Endothelial cell of umbilical vein (primary cell): ENCODE data around the gene CHSY1. TPM values are rescaled to one million over a fixed set of nuclear protein-coding genes. Genes with fewer than 3 reads are reported as not detected.

Source experiments
- BruUV-seq: library from RNA; stranded (reverse); fragments of 400-500 nt; replicated peaks from 2 replicates; lab custom pipeline; 2021; lab: Mats Ljungman, UMichigan
- CTCF ChIA-PET: fragments of 300-600, 350-600 bp; sonication (Branson Sonifier 250); formaldehyde crosslinking; loops from one replicate; lab custom pipeline; 2021; ENCODE audit warnings: antibody characterized with exemption, inconsistent platforms; lab: Charles Lee
- POLR2A ChIA-PET: fragments of 300-600, 350-600 bp; sonication (Branson Sonifier 250); formaldehyde crosslinking; loops from one replicate; lab custom pipeline; 2021; ENCODE audit warnings: antibody characterized with exemption, inconsistent platforms; lab: Charles Lee
- DNase-seq: peaks from one replicate; pipeline ENCODE4 v3.0.0-alpha.2; 2011; ENCODE audit warnings: low read depth, low spot score
- FAIRE-seq: peaks from 2 replicates; lab custom pipeline; 2011; peaks lifted over from hg19 to GRCh38; lab: Jason Lieb, UNC
- H2AFZ ChIP-seq: 2 replicates; pipeline ENCODE4 v1.6.0; 2012; ENCODE audit warnings: low read depth, low read length, control low read depth, inconsistent platforms
- H3K27ac ChIP-seq: 2 replicates; pipeline ENCODE4 v1.5.1; 2011; ENCODE audit warnings: low read depth, mild to moderate bottlenecking, control low read depth, low read length, moderate library complexity; ENCODE audit not compliant: insufficient read depth
- H3K27me3 ChIP-seq, 2 experiments: 2 replicates each; pipeline versions ENCODE4 v1.6.0 to v1.6.1; 2011; ENCODE audit warnings: low read length in 2 of 2, mixed read lengths in 1 of 2; ENCODE audit not compliant: control insufficient read depth in 2 of 2, insufficient read depth in 2 of 2
- H3K36me3 ChIP-seq, 2 experiments: 2 replicates in 1 of 2; 3 replicates in 1 of 2; pipeline ENCODE4 v1.5.1; 2011; ENCODE audit warnings: low read length in 2 of 2, mild to moderate bottlenecking in 1 of 2, moderate library complexity in 1 of 2; ENCODE audit not compliant: control insufficient read depth in 2 of 2, insufficient read depth in 2 of 2; ENCODE audit errors: extremely low read depth in 1 of 2
- H3K4me1 ChIP-seq: 3 replicates; pipeline ENCODE4 v1.5.1; 2011; ENCODE audit warnings: mild to moderate bottlenecking, low read length; ENCODE audit not compliant: control insufficient read depth, insufficient read depth; ENCODE audit errors: extremely low read depth
- H3K4me2 ChIP-seq: 2 replicates; pipeline ENCODE4 v1.6.1; 2011; ENCODE audit warnings: low read length, control low read depth, mixed read lengths; ENCODE audit not compliant: insufficient read depth
- H3K4me3 ChIP-seq, 3 experiments: fragments of 200-600 bp in 1 of 3; sonication (generic), shearing (Covaris generic) in 1 of 3; replicated peaks in 1 of 3; 2 replicates each; pipeline ENCODE4 v1.5.1; 2011 to 2016; ENCODE audit warnings: control low read depth in 3 of 3, low read length in 3 of 3, mild to moderate bottlenecking in 2 of 3, inconsistent platforms in 1 of 3, low read depth in 1 of 3, moderate library complexity in 1 of 3; ENCODE audit not compliant: insufficient read depth in 1 of 3
- H3K79me2 ChIP-seq: 2 replicates; pipeline ENCODE4 v1.6.0; 2012; ENCODE audit warnings: low read length, inconsistent platforms; ENCODE audit not compliant: control insufficient read depth, insufficient read depth
- H3K9ac ChIP-seq: replicated peaks from 2 replicates; pipeline ENCODE3; 2011; ENCODE audit warnings: low read length, control low read depth; ENCODE audit not compliant: insufficient read depth; ENCODE audit errors: extremely low read depth
- H3K9me1 ChIP-seq: replicated peaks from 3 replicates; pipeline ENCODE4 v1.6.0; 2011; ENCODE audit warnings: mild to moderate bottlenecking, low read length; ENCODE audit not compliant: control insufficient read depth, insufficient read depth; ENCODE audit errors: extremely low read depth
- H3K9me3 ChIP-seq: replicated peaks from 2 replicates; pipeline ENCODE4 v1.5.1; 2012; ENCODE audit warnings: low read length, inconsistent platforms; ENCODE audit not compliant: control insufficient read depth, insufficient read depth
- H4K20me1 ChIP-seq: replicated peaks from 2 replicates; pipeline ENCODE3; 2011; ENCODE audit warnings: mild to moderate bottlenecking, low read length; ENCODE audit not compliant: control insufficient read depth, insufficient read depth; ENCODE audit errors: extremely low read depth
- EZH2 ChIP-seq: IDR thresholded peaks from 2 replicates; pipeline ENCODE4 v1.6.1; 2012; ENCODE audit warnings: borderline replicate concordance, low read depth, mild to moderate bottlenecking, moderate library complexity, low read length, inconsistent platforms; ENCODE audit not compliant: severe bottlenecking
- FOS ChIP-seq: IDR thresholded peaks from 2 replicates; pipeline ENCODE4 v1.6.1; 2011; ENCODE audit warnings: mild to moderate bottlenecking, low read length, moderate library complexity, borderline replicate concordance; ENCODE audit not compliant: insufficient read depth
- GATA2 ChIP-seq: IDR thresholded peaks from 2 replicates; pipeline ENCODE4 v1.7.0; 2011; ENCODE audit warnings: low read depth, mild to moderate bottlenecking, moderate library complexity, mixed read lengths, low read length; ENCODE audit not compliant: insufficient read length, insufficient read depth
- JUN ChIP-seq: IDR thresholded peaks from 2 replicates; pipeline ENCODE4 v1.6.1; 2011; ENCODE audit warnings: borderline replicate concordance, low read depth; ENCODE audit not compliant: insufficient read length, insufficient read depth
- MYC ChIP-seq: IDR thresholded peaks from one replicate; pipeline ENCODE4 v1.6.1; 2011; ENCODE audit warnings: mild to moderate bottlenecking, low read depth, low read length
- POLR2A ChIP-seq: IDR thresholded peaks from 2 replicates; pipeline ENCODE4 v1.6.1; 2012; ENCODE audit warnings: low read depth, mild to moderate bottlenecking, control low read depth, low read length
- POLR2AphosphoS5 ChIP-seq: IDR thresholded peaks from 2 replicates; pipeline ENCODE4 v1.6.1; 2012; ENCODE audit warnings: low read depth, mild to moderate bottlenecking, control low read depth, low read length, moderate library complexity; ENCODE audit not compliant: insufficient read depth
- dilution Hi-C: fragments of 300-500 bp; cut with MboI; formaldehyde crosslinking; loops from one replicate; pipeline ENCODE4 v1.15.0; 2019; ENCODE audit warnings: low sequenced_read_pairs; ENCODE audit not compliant: extremely low pct_ligation_motif_present
- intact Hi-C: fragments of 100-400 bp; cut with micrococcal nuclease; formaldehyde crosslinking; loops from one replicate; pipeline ENCODE4 v1.10.0; 2022
- polyA plus RNA-seq, 4 experiments: library from polyadenylated mRNA; depleted of rRNA in 3 of 4; stranded (reverse) in 3 of 4; unstranded in 1 of 4; fragments of >200 nt; gene quantifications; 2 replicates each; pipeline versions ENCODE4 v1.2.1 to v1.2.3, GENCODE V29; 2011 to 2012; ENCODE audit warnings: missing spikeins in 1 of 4
- total RNA-seq: library from RNA; stranded (reverse); gene quantifications from 2 replicates; pipeline ENCODE4 v1.2.3, GENCODE V29; 2021
- TF ChIP-seq, protein P1 (sequence below), 2 donors: IDR thresholded peaks; 1 replicate in 1 of 2; 2 replicates in 1 of 2; pipeline ENCODE4 v1.5.1; 2011; ENCODE audit warnings: low read length in 2 of 2, mild to moderate bottlenecking in 2 of 2, moderate library complexity in 2 of 2, control low read depth in 1 of 2, inconsistent platforms in 1 of 2, low read depth in 1 of 2; ENCODE audit not compliant: insufficient read depth in 1 of 2; ENCODE audit errors: extremely low read depth in 1 of 2
- TF ChIP-seq, protein P2 (sequence below): IDR thresholded peaks from 2 replicates; pipeline ENCODE4 v1.6.1; 2011; ENCODE audit not compliant: insufficient read depth, insufficient read length

Gene CHSY1
- total and polyA plus RNA-seq, 2 donors (not counting 3 experiments of a cell fraction or from before 2014, with no cell fraction given) = 23.7 to 50.8 TPM

DNA sequence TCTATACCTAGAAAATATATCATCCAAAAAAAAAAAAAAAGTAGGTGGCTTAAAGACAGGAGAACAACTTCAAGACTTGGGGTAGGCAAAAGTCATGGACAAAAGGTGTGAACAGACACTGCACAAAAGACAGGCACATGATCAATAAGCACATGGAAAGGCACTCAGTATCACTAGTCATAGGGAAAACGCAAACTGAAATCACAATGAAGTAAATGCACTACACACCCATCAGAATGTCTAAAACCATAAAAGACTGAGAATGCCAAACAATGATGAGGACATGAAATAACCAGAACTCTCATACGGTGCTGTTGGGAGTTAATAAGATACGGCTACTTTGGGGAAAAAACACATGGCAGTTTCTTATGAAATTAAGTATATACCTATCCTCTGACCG lies 40.0 kb downstream of the CHSY1 start:
- H4K20me1 ChIP-seq = peaks cover 5% of the 10 kb centered on the region
- no peaks in the 10 kb centered on the region for H3K4me1 ChIP-seq
- no peak for FAIRE-seq
- ChIA-PET CTCF (no interaction called here), POLR2A (no interaction called here)
- intact Hi-C loops (no loop called here), dilution Hi-C loops (no loop called here)
- no peak overlapping the region for H3K27ac ChIP-seq
- DNase-seq = no peak
- H3K4me3 ChIP-seq = no peak overlapping the region
- TF ChIP-seq GATA2 (no peak), POLR2A (no peak), EZH2 (no peak), POLR2AphosphoS5 (no peak), FOS (no peak), JUN (no peak), MYC (no peak)
- TF ChIP-seq, protein P1, sequence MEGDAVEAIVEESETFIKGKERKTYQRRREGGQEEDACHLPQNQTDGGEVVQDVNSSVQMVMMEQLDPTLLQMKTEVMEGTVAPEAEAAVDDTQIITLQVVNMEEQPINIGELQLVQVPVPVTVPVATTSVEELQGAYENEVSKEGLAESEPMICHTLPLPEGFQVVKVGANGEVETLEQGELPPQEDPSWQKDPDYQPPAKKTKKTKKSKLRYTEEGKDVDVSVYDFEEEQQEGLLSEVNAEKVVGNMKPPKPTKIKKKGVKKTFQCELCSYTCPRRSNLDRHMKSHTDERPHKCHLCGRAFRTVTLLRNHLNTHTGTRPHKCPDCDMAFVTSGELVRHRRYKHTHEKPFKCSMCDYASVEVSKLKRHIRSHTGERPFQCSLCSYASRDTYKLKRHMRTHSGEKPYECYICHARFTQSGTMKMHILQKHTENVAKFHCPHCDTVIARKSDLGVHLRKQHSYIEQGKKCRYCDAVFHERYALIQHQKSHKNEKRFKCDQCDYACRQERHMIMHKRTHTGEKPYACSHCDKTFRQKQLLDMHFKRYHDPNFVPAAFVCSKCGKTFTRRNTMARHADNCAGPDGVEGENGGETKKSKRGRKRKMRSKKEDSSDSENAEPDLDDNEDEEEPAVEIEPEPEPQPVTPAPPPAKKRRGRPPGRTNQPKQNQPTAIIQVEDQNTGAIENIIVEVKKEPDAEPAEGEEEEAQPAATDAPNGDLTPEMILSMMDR (IDR thresholded peaks at IDR 0.05; ENCODE audit: extremely low read depth in 1 of 2, insufficient read depth in 1 of 2, low read depth in 1 of 2, low read length in 2 of 2) = no peak
- TF ChIP-seq, protein P2, sequence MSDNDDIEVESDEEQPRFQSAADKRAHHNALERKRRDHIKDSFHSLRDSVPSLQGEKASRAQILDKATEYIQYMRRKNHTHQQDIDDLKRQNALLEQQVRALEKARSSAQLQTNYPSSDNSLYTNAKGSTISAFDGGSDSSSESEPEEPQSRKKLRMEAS = no peak
- no peak overlapping the region for H3K9ac ChIP-seq
- no peaks in the 10 kb centered on the region for H3K9me1 ChIP-seq
- no TSS peak for BruUV-seq
- no peaks in the 10 kb centered on the region for H3K27me3 ChIP-seq
- H3K4me2 ChIP-seq = no peak overlapping the region
- no peak overlapping the region for H2AFZ ChIP-seq
- peaks cover 0 to 3% of the 10 kb centered on the region in 2 experiments for H3K36me3 ChIP-seq
- no peaks in the 10 kb centered on the region for H3K9me3 ChIP-seq
- H3K79me2 ChIP-seq = peaks cover 95% of the 10 kb centered on the region
